ENCODE results near the gene INAFM1. TPM values are rescaled to one million over a fixed set of nuclear protein-coding genes. Genes with fewer than 3 reads are reported as not detected.

The INAFM1 gene
- total RNA-seq, 1 donor from 2014 or later, result 16.7 TPM

DNA sequence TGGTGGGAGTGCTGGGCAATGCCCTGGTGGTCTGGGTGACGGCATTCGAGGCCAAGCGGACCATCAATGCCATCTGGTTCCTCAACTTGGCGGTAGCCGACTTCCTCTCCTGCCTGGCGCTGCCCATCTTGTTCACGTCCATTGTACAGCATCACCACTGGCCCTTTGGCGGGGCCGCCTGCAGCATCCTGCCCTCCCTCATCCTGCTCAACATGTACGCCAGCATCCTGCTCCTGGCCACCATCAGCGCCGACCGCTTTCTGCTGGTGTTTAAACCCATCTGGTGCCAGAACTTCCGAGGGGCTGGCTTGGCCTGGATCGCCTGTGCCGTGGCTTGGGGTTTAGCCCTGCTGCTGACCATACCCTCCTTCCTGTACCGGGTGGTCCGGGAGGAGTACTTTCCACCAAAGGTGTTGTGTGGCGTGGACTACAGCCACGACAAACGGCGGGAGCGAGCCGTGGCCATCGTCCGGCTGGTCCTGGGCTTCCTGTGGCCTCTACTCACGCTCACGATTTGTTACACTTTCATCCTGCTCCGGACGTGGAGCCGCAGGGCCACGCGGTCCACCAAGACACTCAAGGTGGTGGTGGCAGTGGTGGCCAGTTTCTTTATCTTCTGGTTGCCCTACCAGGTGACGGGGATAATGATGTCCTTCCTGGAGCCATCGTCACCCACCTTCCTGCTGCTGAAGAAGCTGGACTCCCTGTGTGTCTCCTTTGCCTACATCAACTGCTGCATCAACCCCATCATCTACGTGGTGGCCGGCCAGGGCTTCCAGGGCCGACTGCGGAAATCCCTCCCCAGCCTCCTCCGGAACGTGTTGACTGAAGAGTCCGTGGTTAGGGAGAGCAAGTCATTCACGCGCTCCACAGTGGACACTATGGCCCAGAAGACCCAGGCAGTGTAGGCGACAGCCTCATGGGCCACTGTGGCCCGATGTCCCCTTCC, 45.5 kb downstream of the INAFM1 start:
- DNase-seq (ENCODE audit: extremely low spot score, unreplicated experiment), result no peak
- no peak overlapping the region for H3K27ac Mint-ChIP-seq (ENCODE audit: unreplicated experiment)
- TF ChIP-seq, protein P1, sequence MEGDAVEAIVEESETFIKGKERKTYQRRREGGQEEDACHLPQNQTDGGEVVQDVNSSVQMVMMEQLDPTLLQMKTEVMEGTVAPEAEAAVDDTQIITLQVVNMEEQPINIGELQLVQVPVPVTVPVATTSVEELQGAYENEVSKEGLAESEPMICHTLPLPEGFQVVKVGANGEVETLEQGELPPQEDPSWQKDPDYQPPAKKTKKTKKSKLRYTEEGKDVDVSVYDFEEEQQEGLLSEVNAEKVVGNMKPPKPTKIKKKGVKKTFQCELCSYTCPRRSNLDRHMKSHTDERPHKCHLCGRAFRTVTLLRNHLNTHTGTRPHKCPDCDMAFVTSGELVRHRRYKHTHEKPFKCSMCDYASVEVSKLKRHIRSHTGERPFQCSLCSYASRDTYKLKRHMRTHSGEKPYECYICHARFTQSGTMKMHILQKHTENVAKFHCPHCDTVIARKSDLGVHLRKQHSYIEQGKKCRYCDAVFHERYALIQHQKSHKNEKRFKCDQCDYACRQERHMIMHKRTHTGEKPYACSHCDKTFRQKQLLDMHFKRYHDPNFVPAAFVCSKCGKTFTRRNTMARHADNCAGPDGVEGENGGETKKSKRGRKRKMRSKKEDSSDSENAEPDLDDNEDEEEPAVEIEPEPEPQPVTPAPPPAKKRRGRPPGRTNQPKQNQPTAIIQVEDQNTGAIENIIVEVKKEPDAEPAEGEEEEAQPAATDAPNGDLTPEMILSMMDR (IDR thresholded peaks at IDR 0.05), result no peak
- no peak overlapping the region for H3K4me3 Mint-ChIP-seq (ENCODE audit: unreplicated experiment)
- no peaks in the 10 kb centered on the region for H3K36me3 Mint-ChIP-seq (ENCODE audit: unreplicated experiment)
- no peaks in the 10 kb centered on the region for H3K9me3 Mint-ChIP-seq (ENCODE audit: unreplicated experiment)
- H3K27me3 Mint-ChIP-seq (ENCODE audit: unreplicated experiment), result peaks cover 6% of the 10 kb centered on the region
- H3K4me1 Mint-ChIP-seq (ENCODE audit: unreplicated experiment), result peaks cover 7% of the 10 kb centered on the region

DNA sequence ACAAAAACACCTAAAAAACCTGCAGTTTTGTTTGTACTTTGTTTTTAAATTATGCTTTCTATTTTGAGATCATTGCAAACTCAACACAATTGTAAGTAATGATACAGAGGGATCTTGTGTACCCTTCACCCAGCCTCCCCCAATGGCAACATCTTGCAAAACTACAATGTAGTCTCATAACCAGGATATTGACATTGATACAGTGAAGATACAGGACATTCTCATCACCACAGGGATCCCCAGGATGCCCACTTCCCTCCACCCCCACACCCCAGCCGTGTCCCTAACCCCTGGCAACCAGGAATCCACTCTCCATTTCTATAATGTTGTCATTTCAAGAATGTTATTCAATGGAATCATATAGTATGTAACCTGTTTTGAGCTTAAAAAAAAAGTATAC, 46.9 kb downstream of the INAFM1 start:
- Mint-ChIP-seq H3K27me3 (ENCODE audit: unreplicated experiment) (peaks cover 6% of the 10 kb centered on the region), H3K4me1 (ENCODE audit: unreplicated experiment) (no peaks in the 10 kb centered on the region), H3K27ac (ENCODE audit: unreplicated experiment) (no peak overlapping the region), H3K9me3 (ENCODE audit: unreplicated experiment) (no peaks in the 10 kb centered on the region), H3K4me3 (ENCODE audit: unreplicated experiment) (no peak overlapping the region), H3K36me3 (ENCODE audit: unreplicated experiment) (no peaks in the 10 kb centered on the region)
- no peak for DNase-seq (ENCODE audit: extremely low spot score, unreplicated experiment)
- TF ChIP-seq, protein P1 (IDR thresholded peaks at IDR 0.05), result no peak

DNA sequence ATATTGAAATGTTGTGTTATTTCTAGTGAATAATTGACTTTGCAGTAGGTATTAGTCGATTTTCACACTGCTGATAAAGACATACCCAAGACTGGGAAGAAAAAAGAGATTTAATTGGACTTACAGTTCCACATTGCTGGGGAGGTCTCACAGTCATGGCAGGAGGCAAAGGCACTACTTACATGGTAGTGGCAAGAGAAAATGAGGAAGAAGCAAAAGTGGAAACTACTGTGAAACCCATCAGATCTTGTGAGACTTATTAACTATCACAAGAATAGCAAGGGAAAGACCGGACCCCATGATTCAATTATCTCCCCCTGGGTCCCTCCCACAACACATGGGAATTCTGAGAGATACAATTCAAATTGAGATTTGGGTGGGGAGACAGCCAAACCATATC, 47.4 kb downstream of the INAFM1 start:
- H3K4me3 Mint-ChIP-seq (ENCODE audit: unreplicated experiment), result no peak overlapping the region
- H3K9me3 Mint-ChIP-seq (ENCODE audit: unreplicated experiment), result no peaks in the 10 kb centered on the region
- no peaks in the 10 kb centered on the region for H3K4me1 Mint-ChIP-seq (ENCODE audit: unreplicated experiment)
- TF ChIP-seq, protein P1 (IDR thresholded peaks at IDR 0.05), result no peak
- DNase-seq (ENCODE audit: extremely low spot score, unreplicated experiment), result no peak
- peaks cover 6% of the 10 kb centered on the region for H3K27me3 Mint-ChIP-seq (ENCODE audit: unreplicated experiment)
- no peak overlapping the region for H3K27ac Mint-ChIP-seq (ENCODE audit: unreplicated experiment)
- H3K36me3 Mint-ChIP-seq (ENCODE audit: unreplicated experiment), result no peaks in the 10 kb centered on the region

DNA sequence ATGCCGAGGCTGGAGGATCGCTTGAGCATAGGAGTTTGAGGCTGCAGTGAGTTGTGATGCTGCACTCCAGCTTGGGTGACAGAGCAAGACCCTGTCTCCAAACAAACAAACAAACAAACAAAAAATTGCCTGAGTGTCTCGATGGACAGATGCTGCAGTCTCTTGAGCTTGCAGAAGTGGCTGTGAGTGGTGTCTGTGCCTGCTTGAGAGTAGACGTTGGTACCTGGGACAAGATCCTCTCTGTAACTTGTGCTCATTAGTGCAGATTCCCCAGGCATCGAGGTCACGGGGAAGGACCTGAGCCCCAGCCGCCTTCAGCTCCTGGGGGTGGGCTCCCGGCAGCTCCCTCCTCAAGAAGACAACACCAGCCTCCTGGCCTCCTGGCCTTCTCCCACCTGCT, 48.7 kb downstream of the INAFM1 start:
- no peaks in the 10 kb centered on the region for H3K9me3 Mint-ChIP-seq (ENCODE audit: unreplicated experiment)

DNA sequence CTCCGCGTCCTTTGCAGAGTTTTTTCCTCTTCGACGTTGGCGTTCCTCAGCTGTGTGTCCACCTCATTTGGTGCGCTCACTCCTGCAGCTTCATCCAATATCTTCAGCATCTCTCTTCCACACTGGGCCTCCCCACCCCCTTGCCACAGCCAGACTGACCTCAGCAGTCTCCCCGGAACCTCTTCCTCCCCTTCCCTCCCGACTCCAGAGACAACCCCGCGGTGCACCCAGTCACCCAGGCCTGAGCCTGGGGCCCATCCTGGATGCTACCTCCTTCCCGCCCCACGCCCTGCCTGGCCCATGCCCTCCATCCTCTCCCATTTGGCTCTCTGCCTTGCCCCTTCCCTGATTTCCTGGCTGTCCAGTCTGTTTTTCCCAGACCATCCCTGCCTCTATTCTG, 49.2 kb downstream of the INAFM1 start:
- H3K27me3 Mint-ChIP-seq (ENCODE audit: unreplicated experiment), result peaks cover 6% of the 10 kb centered on the region
- no peaks in the 10 kb centered on the region for H3K4me1 Mint-ChIP-seq (ENCODE audit: unreplicated experiment)
- H3K27ac Mint-ChIP-seq (ENCODE audit: unreplicated experiment), result no peak overlapping the region
- TF ChIP-seq, protein P1 (IDR thresholded peaks at IDR 0.05), result no peak
- no peaks in the 10 kb centered on the region for H3K9me3 Mint-ChIP-seq (ENCODE audit: unreplicated experiment)
- no peak for DNase-seq (ENCODE audit: extremely low spot score, unreplicated experiment)
- no peak overlapping the region for H3K4me3 Mint-ChIP-seq (ENCODE audit: unreplicated experiment)
- H3K36me3 Mint-ChIP-seq (ENCODE audit: unreplicated experiment), result no peaks in the 10 kb centered on the region

More for the DNA sequence above, 48.7 kb downstream of the INAFM1 start:
- DNase-seq (ENCODE audit: extremely low spot score, unreplicated experiment), result no peak
- Mint-ChIP-seq H3K4me1 (ENCODE audit: unreplicated experiment) (no peaks in the 10 kb centered on the region), H3K27me3 (ENCODE audit: unreplicated experiment) (peaks cover 6% of the 10 kb centered on the region), H3K36me3 (ENCODE audit: unreplicated experiment) (no peaks in the 10 kb centered on the region), H3K4me3 (ENCODE audit: unreplicated experiment) (no peak overlapping the region), H3K27ac (ENCODE audit: unreplicated experiment) (no peak overlapping the region)
- TF ChIP-seq, protein P1 (IDR thresholded peaks at IDR 0.05), result no peak

Measured in osteocyte (in vitro differentiated cells).